Stomach (tissue), 9 donors: ENCODE results near the gene REC8. TPM values are rescaled to one million over a fixed set of nuclear protein-coding genes. Genes with fewer than 3 reads are reported as not detected.
"Not testable (repeated sequence)": the region's sequence is repeated elsewhere in the genome, so short reads cannot be mapped to it uniquely, and the experiment has no call there.

Experiments used
- DNase-seq, 2 donors: peaks; one replicate each; pipeline versions ENCODE4 v3.0.0 to v3.0.0-alpha.2; 2013 to 2019
- H3K27ac ChIP-seq, 5 donors: fragments of 200-600 bp in 4 of 5; sonication (generic) in 4 of 5; one replicate each; pipeline ENCODE4 v1.5.1; 2013 to 2019; ENCODE audit warnings: mild to moderate bottlenecking in 1 of 5, moderate library complexity in 1 of 5
- H3K27me3 ChIP-seq, 3 donors: fragments of 200-600 bp; sonication (generic); one replicate each; pipeline ENCODE4 v1.5.1; 2017 to 2019; ENCODE audit warnings: mixed run types in 1 of 3
- H3K36me3 ChIP-seq, 4 donors: fragments of 200-600 bp; sonication (generic); 1 replicate in 3 of 4; 2 replicates in 1 of 4; pipeline ENCODE4 v1.5.1; 2016 to 2019
- H3K4me1 ChIP-seq, 4 donors: fragments of 200-600 bp; sonication (generic); one replicate each; pipeline ENCODE4 v1.5.1; 2016 to 2019
- H3K4me3 ChIP-seq, 4 donors: fragments of 200-600 bp; sonication (generic) in 3 of 4; one replicate each; pipeline ENCODE4 v1.5.1; 2016 to 2019; ENCODE audit warnings: mild to moderate bottlenecking in 1 of 4
- H3K9me3 ChIP-seq, 4 donors: fragments of 200-600 bp; sonication (generic); one replicate each; pipeline ENCODE4 v1.5.1; 2016 to 2019
- CTCF ChIP-seq, 7 experiments: fragments of 450-650 bp in 4 of 7; fragments of 200-600 bp in 3 of 7; sonication (generic) in 3 of 7; IDR thresholded peaks; one replicate each; pipeline ENCODE4 v1.5.1; 2016 to 2019; ENCODE audit warnings: antibody characterized with exemption in 7 of 7, control low read depth in 2 of 7, mild to moderate bottlenecking in 1 of 7
- EP300 ChIP-seq: sonication (generic); formaldehyde crosslinking; IDR thresholded peaks from one replicate; pipeline ENCODE4 v1.6.1; 2017; ENCODE audit warnings: antibody characterized with exemption
- POLR2A ChIP-seq, 4 donors: fragments of 450-650 bp; IDR thresholded peaks; one replicate each; pipeline ENCODE4 v1.6.1; 2016; ENCODE audit warnings: antibody characterized with exemption in 4 of 4, control low read depth in 2 of 4, mild to moderate bottlenecking in 1 of 4, moderate library complexity in 1 of 4
- POLR2AphosphoS5 ChIP-seq, 3 donors: sonication (generic); formaldehyde crosslinking; IDR thresholded peaks; one replicate each; pipeline ENCODE4 v1.6.1; 2016; ENCODE audit warnings: antibody characterized with exemption in 3 of 3
- WGBS, 5 donors: extraction: QIAGEN DNeasy Blood & Tissue Kit in 3 of 5; methylation state at CpG; one replicate each; pipeline versions ENCODE4 v1.1.5 to v1.1.7; 2013 to 2018; 5-methylcytosine and 5-hydroxymethylcytosine counted together
- intact Hi-C: fragments of 100-400 bp; cut with DNase I; formaldehyde crosslinking; loops from one replicate; pipeline ENCODE4 v1.15.1; 2023; ENCODE audit warnings: low total_unique reads
- polyA plus RNA-seq, 3 donors: library from polyadenylated mRNA; stranded (reverse); fragments of 200-250 nt; gene quantifications; one replicate each; pipeline ENCODE4 v1.2.3, GENCODE V29; 2013
- total RNA-seq, 5 donors: library from RNA; depleted of rRNA; stranded (reverse); fragments of >200 nt; gene quantifications; one replicate each; pipeline versions ENCODE4 v1.1.0 to v1.2.3, GENCODE V29; 2014 to 2016
- donor health status: healthy with polysubstance abuse.
- donor health status: Bipolar disorder and iron deficiency.
- donor health status: healthy.

REC8 gene
- total and polyA plus RNA-seq, 8 donors = 14.5 to 122 (median 42.1) TPM

GRCh38 chr14:24198814-24199524 lies 27.1 kb downstream of the REC8 start:
- DNase-seq = no peak
- 79 to 90% (median 84%) methylated on average over 7 of the region's 7 CpGs for WGBS, 5 donors
- H3K27ac ChIP-seq = peak overlapping the region in 1 of 5 donors; percentile 7

GRCh38 chr14:24202538-24202937 lies 30.7 kb downstream of the REC8 start:
- H3K9me3 ChIP-seq, DNase-seq, H3K4me3 ChIP-seq, intact Hi-C loops, H3K27ac ChIP-seq, H3K27me3 ChIP-seq: not testable (repeated sequence)
- Histone ChIP-seq H3K4me1 (peaks cover 0 to 17% (median 11%) of the 10 kb centered on the region in 4 donors), H3K36me3 (peaks cover 25 to 71% (median 54%) of the 10 kb centered on the region in 4 donors)
- WGBS, 5 donors = 90 to 93% (median 91%) methylated on average over 8 of the region's 8 CpGs

More at GRCh38 chr14:24198814-24199524, 27.1 kb downstream of the REC8 start:
- H3K9me3 ChIP-seq = no peaks in the 10 kb centered on the region
- peaks cover 5 to 42% (median 29%) of the 10 kb centered on the region in 4 donors for H3K36me3 ChIP-seq
- TF ChIP-seq CTCF (IDR thresholded peaks at IDR 0.05) (no peak), POLR2AphosphoS5 (IDR thresholded peaks at IDR 0.05) (no peak), POLR2A (IDR thresholded peaks at IDR 0.05) (no peak), EP300 (no peak)
- no peak overlapping the region for H3K4me3 ChIP-seq
- peaks cover 22 to 45% (median 36%) of the 10 kb centered on the region in 4 donors for H3K4me1 ChIP-seq
- no peaks in the 10 kb centered on the region for H3K27me3 ChIP-seq
- intact Hi-C loops = no loop called here

- intact Hi-C loops, DNase-seq, H3K27ac ChIP-seq, H3K27me3 ChIP-seq, H3K4me3 ChIP-seq, H3K9me3 ChIP-seq: not testable (repeated sequence)
- Histone ChIP-seq H3K4me1 (peaks cover 0 to 10% (median 5%) of the 10 kb centered on the region in 4 donors), H3K36me3 (peaks cover 30 to 79% (median 63%) of the 10 kb centered on the region in 4 donors)
- 94 to 98% (median 95%) methylated on average over 16 of the region's 16 CpGs for WGBS, 5 donors
These were observed 31.5 kb downstream of the REC8 start for GRCh38 chr14:24203249-24203886.

GRCh38 chr14:24204163-24205146 lies 32.6 kb downstream of the REC8 start:
- DNase-seq = no peak
- no peaks in the 10 kb centered on the region for H3K4me1 ChIP-seq
- H3K27ac ChIP-seq = no peak overlapping the region
- no peaks in the 10 kb centered on the region for H3K9me3 ChIP-seq
- peaks cover 39 to 86% (median 70%) of the 10 kb centered on the region in 4 donors for H3K36me3 ChIP-seq
- no peak overlapping the region for H3K4me3 ChIP-seq
- no peak for TF ChIP-seq EP300
- TF ChIP-seq POLR2A (IDR thresholded peaks at IDR 0.05) = no peak
- TF ChIP-seq POLR2AphosphoS5 (IDR thresholded peaks at IDR 0.05) = no peak
- TF ChIP-seq CTCF (IDR thresholded peaks at IDR 0.05) = no peak
- intact Hi-C loops = no loop called here
- no peaks in the 10 kb centered on the region for H3K27me3 ChIP-seq
- WGBS, 5 donors = 89 to 93% (median 91%) methylated on average over 7 of the region's 7 CpGs
